Endothelial cell of hepatic sinusoid (primary cell): ENCODE data around the gene ZBTB7C.

Experiments used
- in situ Hi-C: cut with HindIII; loops from 2 replicates; pipeline ENCODE4 v1.10.0; 2017; ENCODE audit warnings: low sequenced_read_pairs

Gene ZBTB7C

DNA sequence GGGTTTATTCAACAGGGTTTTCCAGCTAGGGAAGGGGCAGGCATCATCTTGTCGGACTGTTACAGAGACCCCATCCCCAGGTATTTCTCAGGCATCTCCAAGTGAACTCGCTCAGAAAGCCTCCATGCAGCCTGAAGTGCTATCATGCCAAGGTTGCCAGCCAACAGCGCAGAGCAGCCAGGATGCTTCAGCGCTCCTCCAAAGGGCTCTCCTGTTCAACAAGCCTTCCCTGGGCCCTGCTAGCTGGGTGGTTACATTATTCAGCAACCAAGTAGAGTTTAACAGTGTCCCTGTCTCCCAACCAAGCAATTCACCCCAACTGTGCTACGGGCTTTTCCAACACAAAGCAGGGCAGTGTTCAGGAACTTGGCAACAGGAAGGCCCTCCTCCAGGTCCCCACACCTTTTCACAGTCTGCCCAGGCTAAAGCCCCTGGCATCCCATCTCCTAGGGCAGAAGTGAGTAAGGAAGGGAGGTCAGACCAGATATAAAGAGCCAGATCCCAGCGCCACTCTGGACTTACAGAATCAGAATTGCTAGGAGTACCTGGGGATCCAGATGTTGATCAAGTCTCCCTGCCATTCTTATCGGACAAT is 52.9 kb downstream of the ZBTB7C start:
- in situ Hi-C loops, result no loop called here

- in situ Hi-C loops, result no loop called here
Measured at GRCh38 chr18:48355276-48356115, 53.7 kb downstream of the ZBTB7C start.

GRCh38 chr18:48354746-48355260 is 54.4 kb downstream of the ZBTB7C start:
- in situ Hi-C loops, result no loop called here

GRCh38 chr18:48352051-48352755 is 57.0 kb downstream of the ZBTB7C start:
- in situ Hi-C loops, result no loop called here

- in situ Hi-C loops, result no loop called here
Measured at GRCh38 chr18:48351216-48352050, 57.8 kb downstream of the ZBTB7C start.

DNA sequence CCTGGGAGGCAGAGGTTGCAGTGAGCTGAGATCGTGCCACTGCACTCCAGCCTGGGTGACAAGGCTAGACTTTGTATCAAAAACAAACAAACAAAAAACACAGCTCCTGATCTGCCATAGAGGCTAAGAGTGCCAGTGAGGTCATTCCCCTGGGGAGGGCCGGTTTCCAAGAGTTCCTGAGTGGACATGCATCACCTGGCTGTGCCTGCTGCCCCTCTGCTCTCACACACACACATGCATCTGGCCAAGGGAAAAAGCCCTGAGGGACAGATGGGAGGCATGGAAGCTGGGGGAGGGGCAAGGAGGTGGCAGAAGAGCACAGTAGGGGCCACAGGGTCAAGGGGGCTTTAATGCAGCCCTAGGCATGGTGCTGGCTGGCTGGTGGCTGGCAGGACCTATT is 60.4 kb downstream of the ZBTB7C start:
- in situ Hi-C loops, result no loop called here

GRCh38 chr18:48347756-48348326 is 61.3 kb downstream of the ZBTB7C start:
- in situ Hi-C loops, result no loop called here

GRCh38 chr18:48345596-48345995 is 63.6 kb downstream of the ZBTB7C start:
- in situ Hi-C loops, result no loop called here

DNA sequence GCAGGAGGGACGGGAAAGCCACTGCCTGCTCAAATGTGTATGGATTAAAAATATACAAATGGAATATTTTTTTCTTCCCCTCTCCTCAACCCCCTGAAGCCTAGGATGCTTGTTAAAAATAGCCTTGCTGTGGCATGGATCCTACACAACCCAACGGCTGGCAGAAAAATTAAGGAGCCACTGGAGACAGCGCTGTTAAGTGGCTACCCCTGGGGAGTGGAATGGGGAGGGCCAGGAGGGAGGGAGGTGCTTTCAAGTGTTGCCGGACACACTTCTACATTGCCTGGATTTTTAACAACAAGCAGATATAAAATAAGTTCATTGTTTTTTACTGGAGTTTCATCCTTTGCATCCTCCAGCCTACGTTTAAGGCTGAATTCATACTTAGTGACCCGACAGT is 66.6 kb downstream of the ZBTB7C start:
- in situ Hi-C loops, result no loop called here

DNA sequence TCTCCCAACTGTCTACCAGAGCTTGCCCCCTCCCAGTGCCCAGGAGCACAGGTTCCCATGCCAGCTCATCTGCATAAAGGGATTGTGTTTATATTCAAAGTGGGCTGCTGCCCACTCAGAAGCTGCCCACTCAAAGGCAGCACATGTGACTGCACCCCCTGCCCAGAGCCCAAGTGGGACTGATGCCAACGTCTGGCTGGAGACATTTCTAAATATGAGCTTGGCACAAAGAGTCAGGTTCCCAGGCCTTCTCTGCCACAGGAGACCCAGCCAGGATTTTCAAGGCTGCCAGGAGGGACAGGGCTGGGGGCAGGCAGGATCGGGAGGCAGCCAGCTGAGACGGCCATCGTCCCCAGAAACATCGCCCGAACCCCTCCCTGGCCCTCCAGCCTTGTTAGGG is 67.1 kb downstream of the ZBTB7C start:
- in situ Hi-C loops, result no loop called here

DNA sequence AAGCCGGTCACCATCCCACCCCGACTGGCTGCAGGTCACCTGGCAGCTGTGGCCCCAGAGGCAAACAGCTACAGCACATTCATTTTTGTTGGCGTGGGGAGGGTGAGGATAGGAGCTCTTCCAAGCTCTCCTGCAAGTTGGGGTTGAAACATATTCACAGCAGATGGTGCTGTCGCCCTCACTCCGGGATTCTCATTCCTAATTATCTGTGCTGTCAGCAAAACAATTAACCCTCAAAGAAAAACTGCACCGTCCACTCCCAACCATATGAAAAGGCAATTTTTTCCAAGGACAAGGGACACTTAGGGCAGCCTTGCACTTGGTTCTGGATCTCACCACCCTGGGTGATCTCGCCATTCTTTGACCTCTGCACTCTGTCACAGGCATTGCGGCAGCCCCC is 68.6 kb downstream of the ZBTB7C start:
- in situ Hi-C loops, result no loop called here

- in situ Hi-C loops, result loop anchor here (5.0 kb wide), 1 partner anchor 98 kb away; no protein-coding TSS in a partner anchor
Measured at GRCh38 chr18:48339692-48340091, 69.5 kb downstream of the ZBTB7C start.

- in situ Hi-C loops, result loop anchor here (5.0 kb wide), 1 partner anchor 98 kb away; no protein-coding TSS in a partner anchor
Measured at GRCh38 chr18:48338915-48339314, 70.3 kb downstream of the ZBTB7C start.

DNA sequence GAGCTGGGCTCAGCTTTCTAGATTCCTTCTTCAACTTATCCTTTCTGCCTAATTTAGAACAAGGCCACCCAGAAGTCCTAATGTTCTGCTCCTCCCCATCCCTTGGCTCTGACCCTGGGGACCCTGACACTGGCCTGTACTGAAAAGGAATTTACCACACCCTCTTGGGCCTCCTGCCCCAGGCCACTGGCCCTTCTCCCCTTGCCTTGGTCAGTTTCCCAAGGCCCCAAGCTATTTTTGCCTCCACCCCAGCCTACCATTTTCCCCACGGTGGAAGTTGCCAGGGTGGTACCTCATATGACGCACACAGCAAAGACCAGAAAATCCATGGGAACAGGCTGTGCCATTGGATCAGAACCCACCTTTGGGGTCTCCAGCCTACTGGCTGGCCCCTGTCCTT is 72.1 kb downstream of the ZBTB7C start:
- in situ Hi-C loops, result loop anchor here (5.0 kb wide), 1 partner anchor 100 kb away; no protein-coding TSS in a partner anchor

- in situ Hi-C loops, result loop anchor here (5.0 kb wide), 1 partner anchor 101 kb away; no protein-coding TSS in a partner anchor
Measured at GRCh38 chr18:48336332-48336731, 72.9 kb downstream of the ZBTB7C start.

DNA sequence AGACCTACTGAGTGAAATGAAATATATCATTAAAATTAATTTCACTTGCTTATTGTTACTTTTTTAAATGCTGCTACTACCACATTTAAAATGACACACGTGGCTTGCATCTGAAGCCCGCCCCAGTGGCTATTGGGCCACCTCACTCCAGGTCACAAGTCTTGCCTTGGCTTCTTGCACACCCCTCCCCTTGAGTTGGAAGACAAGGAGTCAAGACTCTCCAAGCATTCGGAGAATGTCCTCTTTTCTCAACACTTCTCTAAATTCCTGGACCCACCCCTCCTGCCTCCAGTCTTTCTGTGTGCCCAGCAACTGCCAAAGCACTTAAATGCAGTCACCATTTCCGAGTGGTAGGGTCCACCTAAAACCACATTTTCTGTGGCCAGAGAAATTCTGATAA is 73.4 kb downstream of the ZBTB7C start:
- in situ Hi-C loops, result loop anchor here (5.0 kb wide), 1 partner anchor 101 kb away; no protein-coding TSS in a partner anchor

- in situ Hi-C loops, result loop anchor here (5.0 kb wide), 1 partner anchor 102 kb away; no protein-coding TSS in a partner anchor
Measured at GRCh38 chr18:48334845-48335244, 74.3 kb downstream of the ZBTB7C start.

GRCh38 chr18:48333563-48333962 is 75.6 kb downstream of the ZBTB7C start:
- in situ Hi-C loops, result no loop called here

DNA sequence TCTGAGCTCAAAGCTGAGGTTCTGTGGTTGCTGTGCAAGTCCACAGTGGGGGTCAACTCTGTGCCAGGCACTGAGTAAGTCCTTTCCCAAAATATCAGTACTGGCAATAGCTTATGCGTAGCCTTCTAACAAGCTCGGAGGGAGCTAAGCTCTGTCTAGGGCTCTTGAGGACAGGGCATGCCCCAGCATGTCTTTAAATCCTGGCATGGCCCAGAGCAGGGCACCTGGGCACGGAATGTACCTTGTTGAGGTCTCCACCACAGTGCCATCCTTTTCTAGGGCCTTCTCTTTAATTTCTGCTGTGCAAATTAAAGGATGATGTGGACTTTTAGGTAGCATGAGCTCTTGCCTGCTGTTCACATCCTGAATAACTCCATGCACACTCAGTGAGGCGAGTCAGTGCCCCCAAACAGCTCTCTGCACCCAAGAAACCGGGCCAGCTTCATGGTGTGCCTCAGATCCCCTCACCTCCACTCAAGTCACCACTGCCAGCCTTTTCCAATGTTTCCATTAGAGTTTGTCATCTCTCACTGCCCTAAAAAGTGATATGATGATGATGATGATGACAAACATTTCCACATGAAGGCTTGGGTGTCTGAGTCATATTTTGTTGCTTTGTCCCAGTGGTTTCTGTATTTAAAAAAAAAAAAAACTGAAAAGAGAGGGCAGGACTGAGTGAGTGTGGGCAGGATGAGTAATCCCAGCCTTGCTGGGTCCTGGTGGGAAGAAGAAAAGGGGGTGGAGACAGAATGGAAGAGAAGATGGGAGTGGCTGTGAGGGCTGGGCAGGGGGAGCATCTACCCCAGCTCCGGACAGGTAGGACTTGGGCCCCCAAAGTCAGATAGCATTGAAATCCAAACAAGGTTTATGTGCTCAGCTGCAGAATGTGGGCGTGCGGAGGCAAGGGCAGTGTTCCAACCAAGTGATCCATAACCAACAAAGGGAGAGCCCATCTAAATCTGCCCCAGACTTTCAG is 78.9 kb downstream of the ZBTB7C start:
- in situ Hi-C loops, result no loop called here
